ENCODE results near the gene PLVAP.
A peak's percentile ranks its signal among the peaks of the same experiment; 100 is the strongest.

DNA sequence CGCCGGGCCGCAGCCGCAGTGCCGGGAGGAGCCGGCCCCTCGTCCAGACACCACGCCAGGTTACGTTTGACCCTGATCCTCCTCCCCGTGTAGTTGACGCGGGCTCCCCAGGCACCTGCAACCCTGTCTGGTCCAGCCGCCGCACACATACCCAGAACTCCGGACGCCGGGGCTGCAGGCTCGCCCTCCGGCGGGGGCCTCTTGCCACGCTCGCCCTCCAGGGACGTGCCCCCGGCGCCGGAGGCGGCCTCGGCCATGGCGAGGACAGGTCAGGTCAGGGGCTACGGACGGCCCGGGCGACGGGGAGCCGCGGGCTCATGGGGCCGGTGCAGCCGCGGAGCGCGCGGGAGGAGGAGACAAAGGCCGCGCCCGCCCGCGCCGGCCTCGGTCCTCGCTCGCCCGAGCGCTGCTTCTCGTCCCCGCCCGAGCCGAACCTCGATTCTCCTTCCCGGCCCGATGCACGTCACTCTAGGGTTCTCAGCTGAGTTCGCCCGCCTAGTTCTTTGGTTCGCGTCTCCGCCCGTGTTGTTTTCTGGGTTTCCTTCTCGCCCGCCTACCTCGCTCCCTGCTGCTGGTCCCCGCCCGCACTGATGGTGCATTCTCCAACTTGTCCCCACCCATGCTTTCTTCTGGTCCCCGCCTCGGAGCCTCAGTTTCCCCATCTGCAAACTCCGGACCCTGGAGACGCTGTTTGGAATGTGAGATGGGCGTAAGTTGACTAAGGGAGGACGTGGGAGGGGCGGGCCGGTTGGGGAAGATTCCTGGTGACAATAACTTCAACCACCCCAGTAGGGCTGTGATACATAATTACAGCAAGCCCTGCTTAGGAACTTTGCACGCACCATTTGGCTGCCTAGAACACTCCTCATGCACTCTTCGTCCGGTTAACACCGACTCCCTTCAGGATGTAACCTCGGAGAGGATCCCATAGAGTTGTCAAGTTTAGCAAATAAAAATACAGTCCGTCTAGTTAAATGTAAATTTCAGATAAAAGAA is 42.4 kb downstream of the PLVAP start, which contains the start of gene ANO8:
- TF ChIP-seq, protein P1, sequence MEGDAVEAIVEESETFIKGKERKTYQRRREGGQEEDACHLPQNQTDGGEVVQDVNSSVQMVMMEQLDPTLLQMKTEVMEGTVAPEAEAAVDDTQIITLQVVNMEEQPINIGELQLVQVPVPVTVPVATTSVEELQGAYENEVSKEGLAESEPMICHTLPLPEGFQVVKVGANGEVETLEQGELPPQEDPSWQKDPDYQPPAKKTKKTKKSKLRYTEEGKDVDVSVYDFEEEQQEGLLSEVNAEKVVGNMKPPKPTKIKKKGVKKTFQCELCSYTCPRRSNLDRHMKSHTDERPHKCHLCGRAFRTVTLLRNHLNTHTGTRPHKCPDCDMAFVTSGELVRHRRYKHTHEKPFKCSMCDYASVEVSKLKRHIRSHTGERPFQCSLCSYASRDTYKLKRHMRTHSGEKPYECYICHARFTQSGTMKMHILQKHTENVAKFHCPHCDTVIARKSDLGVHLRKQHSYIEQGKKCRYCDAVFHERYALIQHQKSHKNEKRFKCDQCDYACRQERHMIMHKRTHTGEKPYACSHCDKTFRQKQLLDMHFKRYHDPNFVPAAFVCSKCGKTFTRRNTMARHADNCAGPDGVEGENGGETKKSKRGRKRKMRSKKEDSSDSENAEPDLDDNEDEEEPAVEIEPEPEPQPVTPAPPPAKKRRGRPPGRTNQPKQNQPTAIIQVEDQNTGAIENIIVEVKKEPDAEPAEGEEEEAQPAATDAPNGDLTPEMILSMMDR (IDR thresholded peaks at IDR 0.05): peak in 1 of 4 experiments; percentile 10
- peak; percentile 36 for TF ChIP-seq POLR2AphosphoS5 (IDR thresholded peaks at IDR 0.05)

All from gastroesophageal sphincter (tissue), 3 donors.